H1 (cell line): ENCODE measurements around the gene HOXB3. TPM values are rescaled to one million over a fixed set of nuclear protein-coding genes. Genes with fewer than 3 reads are reported as not detected.

Experiments used
- CTCF ChIA-PET: fragments of 300-600 bp; sonication (Branson Sonifier 250); formaldehyde crosslinking; loops from one replicate; lab custom pipeline; 2021; ENCODE audit not compliant: partially characterized antibody; lab: Charles Lee
- POLR2A ChIA-PET: fragments of 300-600 bp; sonication (Branson Sonifier 250); formaldehyde crosslinking; loops from one replicate; lab custom pipeline; 2021; ENCODE audit warnings: inconsistent platforms; ENCODE audit not compliant: partially characterized antibody; lab: Charles Lee
- DNase-seq, 2 experiments: peaks; one replicate each; pipeline versions ENCODE4 v3.0.0 to v3.0.0-alpha.2; 2010 to 2022; ENCODE audit warnings: low spot score in 2 of 2, low read depth in 1 of 2, mixed read lengths in 1 of 2
- FAIRE-seq: peaks from 2 replicates; lab custom pipeline; 2011; peaks lifted over from hg19 to GRCh38; lab: Jason Lieb, UNC
- H2AFZ ChIP-seq: 2 replicates; pipeline ENCODE4 v1.8.1; 2012; ENCODE audit warnings: low read length, inconsistent platforms
- H2AK5ac ChIP-seq: 2 replicates; pipeline ENCODE4 v1.6.1; 2013; ENCODE audit warnings: low read depth, low read length
- H2BK120ac ChIP-seq: replicated peaks from 2 replicates; pipeline ENCODE3; 2013; ENCODE audit warnings: low read depth, low read length, inconsistent platforms
- H2BK12ac ChIP-seq: 2 replicates; pipeline ENCODE4 v1.6.1; 2013; ENCODE audit warnings: low read depth, low read length
- H2BK15ac ChIP-seq: 2 replicates; pipeline ENCODE4 v1.6.1; 2013; ENCODE audit warnings: low read length
- H2BK20ac ChIP-seq: 2 replicates; pipeline ENCODE4 v1.6.1; 2013; ENCODE audit warnings: low read length
- H2BK5ac ChIP-seq: 2 replicates; pipeline ENCODE4 v1.6.1; 2013; ENCODE audit warnings: low read depth, low read length
- H3K14ac ChIP-seq: 2 replicates; pipeline ENCODE4 v1.6.1; 2013; ENCODE audit warnings: inconsistent platforms; ENCODE audit not compliant: insufficient read length
- H3K18ac ChIP-seq: 2 replicates; pipeline ENCODE4 v1.6.1; 2013; ENCODE audit warnings: low read length; ENCODE audit errors: extremely low read depth
- H3K23ac ChIP-seq: 2 replicates; pipeline ENCODE4 v1.6.1; 2013; ENCODE audit warnings: inconsistent platforms; ENCODE audit not compliant: insufficient read length
- H3K23me2 ChIP-seq: 2 replicates; pipeline ENCODE4 v1.6.1; 2013; ENCODE audit warnings: low read depth, low read length
- H3K27ac ChIP-seq: 2 replicates; pipeline ENCODE4 v1.6.1; 2011; ENCODE audit warnings: low read depth, low read length, inconsistent platforms
- H3K27me3 ChIP-seq, 4 experiments: replicated peaks in 1 of 4; 1 replicate in 1 of 4; 2 replicates in 3 of 4; pipeline versions ENCODE4 v1.6.1 to v1.8.1; 2011 to 2013; ENCODE audit warnings: low read length in 3 of 4, mild to moderate bottlenecking in 3 of 4, inconsistent platforms in 2 of 4, mixed read lengths in 2 of 4, moderate library complexity in 1 of 4; ENCODE audit not compliant: control insufficient read depth in 3 of 4, insufficient read depth in 3 of 4; ENCODE audit errors: extremely low read depth in 1 of 4
- H3K36me3 ChIP-seq, 4 experiments: 2 replicates each; pipeline versions ENCODE4 v1.6.1 to v1.8.1; 2011 to 2013; ENCODE audit warnings: mild to moderate bottlenecking in 4 of 4, low read length in 3 of 4, moderate library complexity in 2 of 4, control low read depth in 1 of 4, inconsistent platforms in 1 of 4; ENCODE audit not compliant: insufficient read depth in 4 of 4, control insufficient read depth in 2 of 4
- H3K4ac ChIP-seq: replicated peaks from 2 replicates; pipeline ENCODE3; 2013; ENCODE audit warnings: low read length, low read depth, mixed read lengths, inconsistent platforms; ENCODE audit not compliant: insufficient read length
- H3K4me1 ChIP-seq, 4 experiments: replicated peaks in 1 of 4; 1 replicate in 1 of 4; 2 replicates in 3 of 4; pipeline versions ENCODE4 v1.6.1 to v1.8.1; 2011 to 2013; ENCODE audit warnings: low read length in 3 of 4, inconsistent platforms in 2 of 4, mixed read lengths in 1 of 4; ENCODE audit not compliant: insufficient read depth in 4 of 4, control insufficient read depth in 3 of 4
- H3K4me2 ChIP-seq, 2 experiments: 2 replicates each; pipeline versions ENCODE4 v1.6.1 to v1.8.1; 2011 to 2013; ENCODE audit warnings: low read depth in 2 of 2, low read length in 2 of 2, control low read depth in 1 of 2, inconsistent platforms in 1 of 2, mild to moderate bottlenecking in 1 of 2; ENCODE audit not compliant: insufficient read depth in 1 of 2
- H3K4me3 ChIP-seq, 4 experiments: fragments of 200-600, 300-600 bp in 1 of 4; sonication (generic), shearing (Covaris generic), sonication (Bioruptor Twin) in 1 of 4; 2 replicates each; pipeline versions ENCODE4 v1.5.1 to v1.8.1; 2011 to 2016; ENCODE audit warnings: low read length in 4 of 4, low read depth in 3 of 4, control low read depth in 2 of 4, inconsistent platforms in 2 of 4, mild to moderate bottlenecking in 2 of 4, mixed read lengths in 1 of 4, moderate library complexity in 1 of 4; ENCODE audit not compliant: insufficient read depth in 2 of 4; ENCODE audit errors: extremely low read depth in 1 of 4
- H3K56ac ChIP-seq: replicated peaks from 2 replicates; pipeline ENCODE3; 2013; ENCODE audit warnings: low read depth, mild to moderate bottlenecking, mixed read lengths, low read length, inconsistent platforms; ENCODE audit not compliant: insufficient read length
- H3K79me1 ChIP-seq: 2 replicates; pipeline ENCODE4 v1.6.1; 2013; ENCODE audit warnings: low read depth, low read length, control low read depth
- H3K79me2 ChIP-seq, 2 experiments: 2 replicates each; pipeline versions ENCODE4 v1.6.1 to v1.8.1; 2012 to 2013; ENCODE audit warnings: low read length in 2 of 2, mild to moderate bottlenecking in 2 of 2, inconsistent platforms in 1 of 2; ENCODE audit not compliant: insufficient read depth in 2 of 2, control insufficient read depth in 1 of 2
- H3K9ac ChIP-seq, 4 experiments: replicated peaks in 1 of 4; 1 replicate in 1 of 4; 2 replicates in 3 of 4; pipeline versions ENCODE4 v1.6.1 to v1.8.1; 2011 to 2013; ENCODE audit warnings: low read depth in 3 of 4, low read length in 3 of 4, control low read depth in 2 of 4, mild to moderate bottlenecking in 2 of 4, moderate library complexity in 2 of 4, inconsistent platforms in 1 of 4; ENCODE audit errors: extremely low read depth in 1 of 4
- H3K9me3 ChIP-seq, 2 experiments: 2 replicates each; pipeline versions ENCODE4 v1.6.1 to v1.8.1; 2012 to 2013; ENCODE audit warnings: mild to moderate bottlenecking in 2 of 2, moderate library complexity in 2 of 2, control low read depth in 1 of 2, inconsistent platforms in 1 of 2, low read depth in 1 of 2, low read length in 1 of 2, mixed read lengths in 1 of 2; ENCODE audit not compliant: insufficient read depth in 2 of 2
- H4K20me1 ChIP-seq, 2 experiments: replicated peaks in 1 of 2; 2 replicates each; pipeline versions ENCODE3 to v1.8.1; 2011 to 2013; ENCODE audit warnings: inconsistent platforms in 2 of 2, low read length in 2 of 2, mild to moderate bottlenecking in 1 of 2; ENCODE audit not compliant: insufficient read depth in 2 of 2, control insufficient read depth in 1 of 2
- H4K5ac ChIP-seq: 2 replicates; pipeline ENCODE4 v1.6.1; 2013; ENCODE audit warnings: low read length, low read depth, mixed read lengths, inconsistent platforms; ENCODE audit not compliant: insufficient read length
- H4K8ac ChIP-seq: 2 replicates; pipeline ENCODE4 v1.8.0; 2013; ENCODE audit warnings: mild to moderate bottlenecking, moderate library complexity, low read length, inconsistent platforms; ENCODE audit not compliant: insufficient read depth; ENCODE audit errors: extremely low read depth
- H4K91ac ChIP-seq: replicated peaks from 2 replicates; pipeline ENCODE3; 2013; ENCODE audit warnings: low read length, mixed read lengths, inconsistent platforms; ENCODE audit not compliant: insufficient read length
- CBX8 ChIP-seq: fragments of 300-800, 300-1000 bp; sonication (generic); IDR thresholded peaks from 2 replicates; pipeline ENCODE4 v1.7.1; 2016; ENCODE audit warnings: low read depth, low read length, borderline replicate concordance
- EZH2 ChIP-seq: fragments of 200-600 bp; sonication (generic); IDR thresholded peaks from 2 replicates; pipeline ENCODE4 v1.7.1; 2012; ENCODE audit warnings: low read depth, mild to moderate bottlenecking, moderate library complexity, low read length, inconsistent platforms; ENCODE audit not compliant: severe bottlenecking
- HDAC6 ChIP-seq: IDR thresholded peaks from one replicate; pipeline ENCODE4 v1.7.1; 2012; ENCODE audit warnings: low read depth, mild to moderate bottlenecking, inconsistent platforms, low read length, moderate library complexity
- SUZ12 ChIP-seq: fragments of 200-600 bp; sonication (generic); IDR thresholded peaks from 2 replicates; pipeline ENCODE4 v1.6.1; 2012; ENCODE audit warnings: mild to moderate bottlenecking, inconsistent platforms, low read length, moderate library complexity, mixed read lengths
- WGBS, 2 experiments: shearing (Covaris generic) in 1 of 2; methylation state at CpG; one replicate each; pipeline versions ENCODE4 v1.1.6 to v1.1.7; 2013 to 2015; ENCODE audit warnings: low lambda C conversion rate in 2 of 2, mixed read lengths in 2 of 2, inconsistent platforms in 1 of 2, low coverage in 1 of 2, missing lambda C conversion rate in 1 of 2; ENCODE audit not compliant: insufficient replicate concordance in 2 of 2, insufficient coverage in 1 of 2, insufficient read length in 1 of 2; ENCODE audit errors: extremely low coverage in 1 of 2, missing lambda C conversion rate in 1 of 2; 5-methylcytosine and 5-hydroxymethylcytosine counted together
- polyA plus RNA-seq, 7 experiments: library from polyadenylated mRNA; depleted of rRNA in 3 of 7; stranded (reverse) in 5 of 7; unstranded in 2 of 7; fragments of >200 nt in 5 of 7; fragments of 200-250 nt in 2 of 7; gene quantifications; 1 replicate in 5 of 7; 2 replicates in 1 of 7; 4 replicates in 1 of 7; pipeline versions ENCODE4 v1.2.1 to v1.2.3, GENCODE V29; 2011 to 2013; ENCODE audit warnings: missing spikeins in 2 of 7, mixed read lengths in 2 of 7
- total RNA-seq: library from RNA; stranded (reverse); fragmentation: NEBNext Ultra II Directional; extraction: Animal tissue kit (Norgen Biotek cat#: 25700); gene quantifications from 2 replicates; pipeline ENCODE4 v1.2.1, GENCODE V29; 2021

The HOXB3 gene
- total and polyA plus RNA-seq, 2 of the 8 experiments (the other 6 are each of a cell fraction or from before 2014, with no cell fraction given), result not detected

GRCh38 chr17:48559840-48560817, 29.9 kb downstream of the HOXB3 start:
- Histone ChIP-seq H2BK15ac (no peak overlapping the region), H3K4ac (no peak overlapping the region), H2BK12ac (no peak overlapping the region), H2BK20ac (no peak overlapping the region), H3K79me1 (no peaks in the 10 kb centered on the region), H3K9me3 (no peaks in the 10 kb centered on the region), H3K4me3 (no peak overlapping the region), H2BK120ac (no peak overlapping the region), H3K36me3 (peaks cover 0 to 5% (median 0%) of the 10 kb centered on the region in 4 experiments; a peak in 1 of 8 replicates), H3K18ac (no peak overlapping the region; the same call in 1 of the 2 replicates), H4K91ac (no peak overlapping the region), H3K27ac (no peak overlapping the region), H3K23ac (no peak overlapping the region), H2BK5ac (no peak overlapping the region), H4K20me1 (peaks cover 15 to 28% of the 10 kb centered on the region in 2 experiments), H3K79me2 (no peaks in the 10 kb centered on the region), H3K56ac (no peak overlapping the region), H4K8ac (no peak overlapping the region), H2AK5ac (no peak overlapping the region), H3K27me3 (peaks cover 99 to 100% (median 99%) of the 10 kb centered on the region in 4 experiments), H4K5ac (no peak overlapping the region), H3K9ac (no peak overlapping the region), H3K4me1 (peaks cover 0 to 8% (median 3%) of the 10 kb centered on the region in 4 experiments; a peak in 4 of 7 replicates), H3K14ac (no peak overlapping the region), H3K23me2 (peaks cover 4% of the 10 kb centered on the region; the same call in 1 of the 2 replicates), H3K4me2 (no peak overlapping the region), H2AFZ (no peak overlapping the region)
- DNase-seq, result no peak
- FAIRE-seq, result no peak
- CTCF ChIA-PET, result interaction anchor here (0.5 to 1.8 kb wide), 14 partner anchors 10 to 444 kb away, joined by 3 to 8 read pairs (median 3); partner anchors contain the start of genes HOXB5 and HOXB9
- 23% methylated on average over 12 of the region's 14 CpGs; no CpG with 5 or more reads in 1 of the 2 experiments for WGBS, 2 experiments
- POLR2A ChIA-PET, result no interaction called here
- TF ChIP-seq EZH2 (peak; percentile 78), SUZ12 (peak; percentile 62), HDAC6 (no peak), CBX8 (peak; percentile 51; the same call in 1 of the 2 replicates)
